Thoracic aorta (tissue), 2 donors: Measurements from ENCODE around the gene FCRL4. TPM values are rescaled to one million over a fixed set of nuclear protein-coding genes. Genes with fewer than 3 reads are reported as not detected.

Source experiments
- ATAC-seq: fragments of 150-250 bp; one replicate; pipeline ENCODE4 v1.8.0; 2017; ENCODE audit warnings: low read depth; ENCODE audit not compliant: insufficient number of reproducible peaks, low FRiP score
- DNase-seq: peaks from one replicate; pipeline ENCODE4 v3.0.0-alpha.2; 2020; ENCODE audit warnings: low spot score
- H3K27ac ChIP-seq, 2 donors: fragments of 200-600 bp; sonication (generic); 1 replicate in 1 of 2; 2 replicates in 1 of 2; pipeline ENCODE4 v1.5.1; 2016; ENCODE audit warnings: mild to moderate bottlenecking in 2 of 2, moderate library complexity in 2 of 2
- H3K27me3 ChIP-seq: fragments of 200-600 bp; sonication (generic); replicated peaks from 2 replicates; pipeline ENCODE4 v1.6.0; 2016; ENCODE audit warnings: mild to moderate bottlenecking; ENCODE audit not compliant: insufficient read depth
- H3K36me3 ChIP-seq: fragments of 200-600 bp; sonication (generic); one replicate; pipeline ENCODE4 v1.5.1; 2016
- H3K4me1 ChIP-seq, 2 donors: fragments of 200-600 bp; sonication (generic); 1 replicate in 1 of 2; 2 replicates in 1 of 2; pipeline versions ENCODE4 v1.5.1 to v1.6.0; 2016; ENCODE audit warnings: low read depth in 2 of 2, mild to moderate bottlenecking in 1 of 2; ENCODE audit not compliant: control insufficient read depth in 1 of 2
- H3K4me3 ChIP-seq: fragments of 200-600 bp; sonication (generic); 2 replicates; pipeline ENCODE4 v1.5.1; 2016; ENCODE audit warnings: mild to moderate bottlenecking
- H3K9me3 ChIP-seq: fragments of 200-600 bp; sonication (generic); 2 replicates; pipeline ENCODE4 v1.5.1; 2016
- CTCF ChIP-seq: fragments of 200-600 bp; sonication (generic); IDR thresholded peaks from one replicate; pipeline ENCODE4 v1.5.1; 2019; ENCODE audit warnings: antibody characterized with exemption
- total RNA-seq, 2 donors: library from RNA; depleted of rRNA; stranded (reverse); fragments of >200 nt; gene quantifications; one replicate each; pipeline versions ENCODE4 v1.1.0 to v1.2.3, GENCODE V29; 2016

Gene FCRL4
- not detected for total RNA-seq

- no peak for TF ChIP-seq CTCF
- DNase-seq (no peak), ATAC-seq (no peak)
- Histone ChIP-seq H3K27ac (no peak within 1 kb of the TSS), H3K27me3 (no peaks in the 10 kb centered on the region), H3K4me1 (no peaks in the 10 kb centered on the region), H3K4me3 (no peak within 1 kb of the TSS), H3K9me3 (no peaks in the 10 kb centered on the region), H3K36me3 (no peaks in the 10 kb centered on the region)
These were observed at the start of gene FCRL4 for GRCh38 chr1:157597959-157598667. FCRL4 (minus strand) TSS chr1:157598085; CDS start chr1:157597944, 141 bp downstream.

- Histone ChIP-seq H3K36me3 (no peaks in the 10 kb centered on the region), H3K9me3 (no peaks in the 10 kb centered on the region), H3K27me3 (no peaks in the 10 kb centered on the region), H3K4me1 (no peaks in the 10 kb centered on the region), H3K4me3 (no peak overlapping the region), H3K27ac (no peak overlapping the region)
- TF ChIP-seq CTCF = no peak
- ATAC-seq (no peak), DNase-seq (no peak)
These were observed 48.3 kb upstream of the FCRL4 start for GRCh38 chr1:157646144-157646543.

GRCh38 chr1:157641177-157641576 is 43.3 kb upstream of the FCRL4 start:
- no peaks in the 10 kb centered on the region for H3K4me1 ChIP-seq
- no peaks in the 10 kb centered on the region for H3K9me3 ChIP-seq
- no peak for TF ChIP-seq CTCF
- no peak overlapping the region for H3K27ac ChIP-seq
- no peak overlapping the region for H3K4me3 ChIP-seq
- DNase-seq = no peak
- no peak for ATAC-seq
- no peaks in the 10 kb centered on the region for H3K27me3 ChIP-seq
- no peaks in the 10 kb centered on the region for H3K36me3 ChIP-seq

- TF ChIP-seq CTCF = no peak
- H3K4me1 ChIP-seq = no peaks in the 10 kb centered on the region
- H3K4me3 ChIP-seq = no peak overlapping the region
- DNase-seq (no peak), ATAC-seq (no peak)
- no peaks in the 10 kb centered on the region for H3K9me3 ChIP-seq
- H3K27ac ChIP-seq = no peak overlapping the region
- no peaks in the 10 kb centered on the region for H3K27me3 ChIP-seq
- H3K36me3 ChIP-seq = no peaks in the 10 kb centered on the region
These were observed 41.9 kb upstream of the FCRL4 start for GRCh38 chr1:157639800-157640199.

GRCh38 chr1:157628773-157629172 is 30.9 kb upstream of the FCRL4 start:
- DNase-seq (no peak), ATAC-seq (no peak)
- Histone ChIP-seq H3K27me3 (no peaks in the 10 kb centered on the region), H3K36me3 (no peaks in the 10 kb centered on the region), H3K9me3 (no peaks in the 10 kb centered on the region), H3K4me3 (no peak overlapping the region), H3K4me1 (no peaks in the 10 kb centered on the region), H3K27ac (no peak overlapping the region)
- no peak for TF ChIP-seq CTCF
